Measurements from ENCODE around the gene WDR38. TPM values are rescaled to one million over a fixed set of nuclear protein-coding genes. Genes with fewer than 3 reads are reported as not detected.

The WDR38 gene
- total and polyA plus RNA-seq, 2 donors (not counting 1 experiment from before 2014, with no cell fraction given), result not detected

- Histone ChIP-seq H3K4me3 (replicated peaks in 1 of 4; ENCODE audit: control extremely low read depth in 1 of 4, insufficient read depth in 1 of 4, low read depth in 3 of 4, low read length in 4 of 4) (no peak overlapping the region), H3K9me3 (ENCODE audit: control insufficient read depth, insufficient read depth, low read depth, low read length) (no peaks in the 10 kb centered on the region), H3K4me2 (ENCODE audit: extremely low read depth, insufficient read depth, low read length) (no peak overlapping the region), H3K4me1 (ENCODE audit: control insufficient read depth, extremely low read depth, insufficient read depth, low read length) (peaks cover 2% of the 10 kb centered on the region), H2AFZ (ENCODE audit: low read length) (no peak overlapping the region), H3K27me3 (ENCODE audit: control insufficient read depth, insufficient read depth, low read length) (no peaks in the 10 kb centered on the region), H4K20me1 (ENCODE audit: control insufficient read depth, extremely low read depth, insufficient read depth, low read length) (no peaks in the 10 kb centered on the region), H3K79me2 (ENCODE audit: control insufficient read depth, insufficient read depth, low read length) (no peaks in the 10 kb centered on the region), H3K9ac (ENCODE audit: insufficient read depth, low read length) (no peak overlapping the region), H3K36me3 (ENCODE audit: control insufficient read depth, insufficient read depth, low read length) (no peaks in the 10 kb centered on the region), H3K27ac (ENCODE audit: insufficient read depth, low read length) (no peak overlapping the region)
- DNase-seq (ENCODE audit: low read depth in 2 of 2), result peak in 1 of 2 donors; percentile 70
- TF ChIP-seq EZH2 (IDR thresholded peaks at IDR 0.05; ENCODE audit: low read length, missing control alignments), result no peak
- no peak for TF ChIP-seq CTCF (conservative IDR thresholded peaks at IDR 0.05 in 1 of 2, IDR thresholded peaks at IDR 0.05 in 1 of 2; ENCODE audit: low read depth in 1 of 2, low read length in 2 of 2)
Observed at GRCh38 chr9:124818431-124819281, 34.6 kb upstream of the WDR38 start.

- no peak overlapping the region for H2AFZ ChIP-seq (ENCODE audit: low read length)
- no peak overlapping the region for H3K27ac ChIP-seq (ENCODE audit: insufficient read depth, low read length)
- H3K4me3 ChIP-seq (replicated peaks in 1 of 4; ENCODE audit: control extremely low read depth in 1 of 4, insufficient read depth in 1 of 4, low read depth in 3 of 4, low read length in 4 of 4), result no peak overlapping the region
- H3K4me2 ChIP-seq (ENCODE audit: extremely low read depth, insufficient read depth, low read length), result no peak overlapping the region
- no peaks in the 10 kb centered on the region for H3K27me3 ChIP-seq (ENCODE audit: control insufficient read depth, insufficient read depth, low read length)
- TF ChIP-seq CTCF (conservative IDR thresholded peaks at IDR 0.05 in 1 of 2, IDR thresholded peaks at IDR 0.05 in 1 of 2; ENCODE audit: low read depth in 1 of 2, low read length in 2 of 2) (no peak), EZH2 (IDR thresholded peaks at IDR 0.05; ENCODE audit: low read length, missing control alignments) (no peak)
- H3K36me3 ChIP-seq (ENCODE audit: control insufficient read depth, insufficient read depth, low read length), result no peaks in the 10 kb centered on the region
- peaks cover 2% of the 10 kb centered on the region for H3K4me1 ChIP-seq (ENCODE audit: control insufficient read depth, extremely low read depth, insufficient read depth, low read length)
- H3K9ac ChIP-seq (ENCODE audit: insufficient read depth, low read length), result no peak overlapping the region
- no peaks in the 10 kb centered on the region for H3K79me2 ChIP-seq (ENCODE audit: control insufficient read depth, insufficient read depth, low read length)
- no peaks in the 10 kb centered on the region for H4K20me1 ChIP-seq (ENCODE audit: control insufficient read depth, extremely low read depth, insufficient read depth, low read length)
- peak in 1 of 2 donors; percentile 53 for DNase-seq (ENCODE audit: low read depth in 2 of 2)
- no peaks in the 10 kb centered on the region for H3K9me3 ChIP-seq (ENCODE audit: control insufficient read depth, insufficient read depth, low read depth, low read length)
Observed at GRCh38 chr9:124820698-124821623, 32.3 kb upstream of the WDR38 start.
